T-cell (primary cell): ENCODE measurements around the gene METRNL. TPM values are rescaled to one million over a fixed set of nuclear protein-coding genes. Genes with fewer than 3 reads are reported as not detected.
"Not testable (repeated sequence)": the region's sequence is repeated elsewhere in the genome, so short reads cannot be mapped to it uniquely, and the experiment has no call there.

Experiments used
- ATAC-seq, 4 experiments: fragments of 200-7000 bp in 3 of 4; fragments of 150-1000 bp in 1 of 4; cut with Tn5 transposase; replicated peaks in 1 of 4; 1 replicate in 3 of 4; 2 replicates in 1 of 4; pipeline ENCODE4 v1.10.0; 2021; ENCODE audit warnings: moderate library complexity in 3 of 4, mild to moderate bottlenecking in 2 of 4, moderate number of reproducible peaks in 1 of 4
- CTCF ChIA-PET, 2 donors: fragments of 300-600 bp; sonication (Branson Sonifier 250); formaldehyde crosslinking; loops; one replicate each; lab custom pipeline; 2022; ENCODE audit warnings: antibody characterized with exemption in 2 of 2; lab: Charles Lee
- POLR2A ChIA-PET, 2 donors: fragments of 300-600 bp; sonication (Branson Sonifier 250); formaldehyde crosslinking; loops; one replicate each; lab custom pipeline; 2022; ENCODE audit warnings: antibody characterized with exemption in 2 of 2; lab: Charles Lee
- DNase-seq, 35 experiments: peaks; one replicate each; pipeline versions ENCODE4 v3.0.0 to v3.0.0-alpha.2; 2013 to 2023
- H3K27ac ChIP-seq: one replicate; pipeline ENCODE4 v1.5.1; 2013; ENCODE audit warnings: low read length
- H3K27me3 ChIP-seq, 2 experiments: replicated peaks in 1 of 2; 1 replicate in 1 of 2; 2 replicates in 1 of 2; pipeline versions ENCODE4 v1.6.1 to v1.7.0; 2013; ENCODE audit warnings: low read length in 1 of 2, mixed read lengths in 1 of 2; ENCODE audit not compliant: control insufficient read depth in 2 of 2, insufficient read depth in 2 of 2; ENCODE audit errors: extremely low read depth in 1 of 2
- H3K36me3 ChIP-seq, 2 donors: 1 replicate in 1 of 2; 2 replicates in 1 of 2; pipeline versions ENCODE4 v1.6.1 to v1.7.0; 2013; ENCODE audit warnings: low read length in 1 of 2; ENCODE audit not compliant: control insufficient read depth in 2 of 2, insufficient read depth in 1 of 2; ENCODE audit errors: extremely low read depth in 1 of 2
- H3K4me1 ChIP-seq, 2 experiments: 1 replicate in 1 of 2; 2 replicates in 1 of 2; pipeline versions ENCODE4 v1.6.1 to v1.7.0; 2013; ENCODE audit warnings: low read length in 2 of 2, mixed read lengths in 1 of 2; ENCODE audit not compliant: insufficient read depth in 2 of 2, control insufficient read depth in 1 of 2; ENCODE audit errors: extremely low read depth in 1 of 2
- H3K4me3 ChIP-seq, 2 donors: 1 replicate in 1 of 2; 2 replicates in 1 of 2; pipeline versions ENCODE4 v1.5.1 to v1.7.0; 2013; ENCODE audit warnings: mild to moderate bottlenecking in 2 of 2, low read length in 1 of 2, moderate library complexity in 1 of 2; ENCODE audit not compliant: control insufficient read depth in 1 of 2; ENCODE audit errors: extremely low read depth in 1 of 2
- H3K9me3 ChIP-seq: 2 replicates; pipeline ENCODE4 v1.7.0; 2013
- H3K27ac Mint-ChIP-seq, 2 donors: one replicate each; pipeline ENCODE4 v1.8.0; 2020 to 2021; ENCODE audit warnings: mild to moderate bottlenecking in 2 of 2, mixed read lengths in 2 of 2
- H3K27me3 Mint-ChIP-seq, 2 donors: one replicate each; pipeline ENCODE4 v1.8.0; 2021 to 2022; ENCODE audit warnings: mixed read lengths in 2 of 2
- H3K36me3 Mint-ChIP-seq: one replicate; pipeline ENCODE4 v1.8.0; 2021; ENCODE audit warnings: mixed read lengths
- H3K4me1 Mint-ChIP-seq, 3 donors: one replicate each; pipeline ENCODE4 v1.8.0; 2020 to 2022; ENCODE audit warnings: mixed read lengths in 3 of 3, mild to moderate bottlenecking in 1 of 3
- H3K4me3 Mint-ChIP-seq, 3 donors: one replicate each; pipeline ENCODE4 v1.8.0; 2020 to 2022; ENCODE audit warnings: mild to moderate bottlenecking in 3 of 3, mixed read lengths in 3 of 3, moderate library complexity in 3 of 3
- H3K9me3 Mint-ChIP-seq, 3 donors: one replicate each; pipeline ENCODE4 v1.8.0; 2020 to 2022; ENCODE audit warnings: mixed read lengths in 3 of 3
- WGBS: methylation state at CpG from one replicate; pipeline ENCODE4 v1.1.5; 2013; ENCODE audit warnings: missing lambda C conversion rate; ENCODE audit not compliant: insufficient coverage; 5-methylcytosine and 5-hydroxymethylcytosine counted together
- total RNA-seq, 35 experiments: library from RNA in 6 of 35; stranded (reverse) in 6 of 35; fragments of 120-200 nt in 1 of 35; gene quantifications; one replicate each; pipeline versions ENCODE4 v1.2.1 to v1.2.4 and lab custom pipeline; 2013 to 2026

METRNL gene
- total RNA-seq, 5 donors from 2014 or later (not counting 1 experiment from before 2014, with no cell fraction given), result 7.0 to 50.8 (median 11.9) TPM

DNA sequence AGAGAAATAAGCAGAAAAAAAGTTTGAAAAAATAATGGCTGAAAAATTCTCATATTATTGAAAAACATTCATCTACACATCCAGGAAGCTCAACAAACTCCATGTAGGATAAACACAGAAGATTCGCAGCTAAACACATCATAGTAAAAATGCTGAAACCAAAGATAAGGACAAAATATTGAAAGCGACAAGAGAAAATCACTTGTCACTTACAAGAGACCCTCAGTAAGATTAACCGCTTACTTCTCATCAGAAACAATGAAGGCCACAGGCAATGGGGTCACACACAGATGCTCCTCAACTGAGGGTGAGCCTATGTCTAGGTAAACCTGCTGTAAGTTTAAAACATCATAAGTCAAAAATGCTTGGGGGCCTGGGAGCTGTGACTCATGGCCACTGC, 38.1 kb upstream of the METRNL start:
- peaks cover 3 to 15% of the 10 kb centered on the region in 2 donors for H3K36me3 ChIP-seq
- DNase-seq, result no peak
- no peaks in the 10 kb centered on the region for H3K9me3 ChIP-seq
- no peak overlapping the region for H3K27ac Mint-ChIP-seq
- no peak overlapping the region for H3K27ac ChIP-seq
- no peaks in the 10 kb centered on the region for H3K27me3 Mint-ChIP-seq
- no peak overlapping the region for H3K4me3 Mint-ChIP-seq
- peaks cover 67% of the 10 kb centered on the region for H3K36me3 Mint-ChIP-seq
- ChIA-PET CTCF (no interaction called here), POLR2A (interaction anchor here in 1 of 2 donors (0.6 kb wide), 2 partner anchors 34 to 138 kb away, joined by 3 read pairs; no protein-coding TSS in a partner anchor)
- H3K4me1 Mint-ChIP-seq, result peaks cover 11 to 24% (median 14%) of the 10 kb centered on the region in 3 donors
- peaks cover 0 to 18% (median 11%) of the 10 kb centered on the region in 3 donors for H3K9me3 Mint-ChIP-seq
- H3K27me3 ChIP-seq, result no peaks in the 10 kb centered on the region
- H3K4me3 ChIP-seq, result no peak overlapping the region
- no peaks in the 10 kb centered on the region for H3K4me1 ChIP-seq
- no peak for ATAC-seq
- WGBS, result 100% methylated on average over 1 of the region's 3 CpGs

- no peaks in the 10 kb centered on the region for H3K27me3 ChIP-seq
- Mint-ChIP-seq H3K27ac (no peak overlapping the region), H3K4me1 (peaks cover 11 to 30% (median 19%) of the 10 kb centered on the region in 3 donors), H3K4me3 (no peak overlapping the region), H3K36me3 (peaks cover 58% of the 10 kb centered on the region), H3K27me3 (no peaks in the 10 kb centered on the region), H3K9me3 (peaks cover 0 to 18% (median 11%) of the 10 kb centered on the region in 3 donors)
- peaks cover 0 to 4% of the 10 kb centered on the region in 2 experiments for H3K4me1 ChIP-seq
- WGBS, result no CpG with 5 or more reads among the region's 8 CpGs
- H3K27ac ChIP-seq, result no peak overlapping the region
- H3K4me3 ChIP-seq, result no peak overlapping the region
- ChIA-PET POLR2A (no interaction called here), CTCF (interaction anchor here in 1 of 2 donors (0.6 kb wide), 1 partner anchor 18 kb away, joined by 3 read pairs; no protein-coding TSS in a partner anchor)
- no peak for DNase-seq
- H3K36me3 ChIP-seq, result peaks cover 0 to 11% of the 10 kb centered on the region in 2 donors
- no peaks in the 10 kb centered on the region for H3K9me3 ChIP-seq
- no peak for ATAC-seq
Measured at GRCh38 chr17:83042522-83043158, 36.8 kb upstream of the METRNL start.

- H3K4me3 Mint-ChIP-seq, CTCF ChIA-PET, H3K27me3 Mint-ChIP-seq, H3K4me3 ChIP-seq, POLR2A ChIA-PET, H3K27ac ChIP-seq, DNase-seq, H3K9me3 ChIP-seq, H3K27me3 ChIP-seq, ATAC-seq, H3K27ac Mint-ChIP-seq: not testable (repeated sequence)
- peaks cover 52% of the 10 kb centered on the region for H3K36me3 Mint-ChIP-seq
- peaks cover 0 to 18% (median 11%) of the 10 kb centered on the region in 3 donors for H3K9me3 Mint-ChIP-seq
- peaks cover 21 to 46% (median 35%) of the 10 kb centered on the region in 3 donors for H3K4me1 Mint-ChIP-seq
- 99% methylated on average over 14 of the region's 18 CpGs for WGBS
- Histone ChIP-seq H3K4me1 (peaks cover 0 to 15% of the 10 kb centered on the region in 2 experiments), H3K36me3 (peaks cover 0 to 11% of the 10 kb centered on the region in 2 donors)
Measured at GRCh38 chr17:83044479-83044878, 34.9 kb upstream of the METRNL start.

- ChIA-PET CTCF (no interaction called here), POLR2A (no interaction called here)
- DNase-seq, result no peak
- H3K36me3 ChIP-seq, result peaks cover 0 to 3% of the 10 kb centered on the region in 2 donors
- Mint-ChIP-seq H3K4me3 (no peak overlapping the region), H3K36me3 (peaks cover 36% of the 10 kb centered on the region), H3K9me3 (peaks cover 0 to 10% (median 6%) of the 10 kb centered on the region in 3 donors), H3K27me3 (no peaks in the 10 kb centered on the region), H3K4me1 (peaks cover 27 to 58% (median 43%) of the 10 kb centered on the region in 3 donors), H3K27ac (peak overlapping the region in 1 of 2 donors; percentile 18)
- no peak overlapping the region for H3K27ac ChIP-seq
- H3K4me3 ChIP-seq, result peak overlapping the region in 1 of 2 donors; percentile 23
- WGBS, result 100% methylated on average over 10 of the region's 12 CpGs
- ATAC-seq, result no peak
- H3K27me3 ChIP-seq, result no peaks in the 10 kb centered on the region
- H3K4me1 ChIP-seq, result peaks cover 2 to 21% of the 10 kb centered on the region in 2 experiments
- no peaks in the 10 kb centered on the region for H3K9me3 ChIP-seq
Measured at GRCh38 chr17:83046448-83047181, 32.8 kb upstream of the METRNL start.

DNA sequence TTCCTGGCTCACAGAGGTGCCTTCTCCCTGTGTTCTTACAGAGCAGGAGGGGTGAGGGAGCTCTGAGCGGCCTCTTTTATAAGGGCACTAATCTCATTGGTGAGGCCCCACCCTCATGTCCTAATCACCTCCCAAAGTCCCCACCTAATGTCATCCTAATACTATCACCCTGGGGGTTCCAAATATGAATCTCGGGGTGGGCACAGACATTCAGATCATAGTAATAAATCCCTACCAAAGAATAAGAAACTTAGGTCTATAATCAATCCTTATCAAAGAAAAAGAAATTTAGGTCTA, 32.3 kb upstream of the METRNL start:
- no peak overlapping the region for H3K27ac Mint-ChIP-seq
- no CpG with 5 or more reads among the region's 2 CpGs for WGBS

GRCh38 chr17:83047818-83048475, 31.5 kb upstream of the METRNL start:
- POLR2A ChIA-PET, result interaction anchor here in 1 of 2 donors (0.7 to 0.9 kb wide), 2 partner anchors 70 to 184 kb away, joined by 3 to 7 read pairs; no protein-coding TSS in a partner anchor
- peaks cover 6 to 31% of the 10 kb centered on the region in 2 experiments for H3K4me1 ChIP-seq
- H3K9me3 ChIP-seq, CTCF ChIA-PET, H3K9me3 Mint-ChIP-seq, H3K27me3 Mint-ChIP-seq, ATAC-seq, H3K36me3 ChIP-seq, DNase-seq, H3K27me3 ChIP-seq: not testable (repeated sequence)
- H3K27ac Mint-ChIP-seq, result peak overlapping the region; percentile 93 to 98
- H3K4me1 Mint-ChIP-seq, result peaks cover 27 to 55% (median 46%) of the 10 kb centered on the region in 3 donors
- H3K4me3 Mint-ChIP-seq, result peak overlapping the region; percentile 80 to 91 (median 81)
- H3K36me3 Mint-ChIP-seq, result peaks cover 23% of the 10 kb centered on the region
- H3K27ac ChIP-seq, result peak overlapping the region; percentile 78
- 89% methylated on average over 4 of the region's 12 CpGs for WGBS
- peak overlapping the region; percentile 3 to 36 for H3K4me3 ChIP-seq

More for the DNA sequence above, 32.3 kb upstream of the METRNL start:
- H3K4me3 ChIP-seq, result no peak overlapping the region
- ATAC-seq, result no peak
- peaks cover 0 to 8% (median 4%) of the 10 kb centered on the region in 3 donors for H3K9me3 Mint-ChIP-seq
- no peaks in the 10 kb centered on the region for H3K36me3 ChIP-seq
- H3K4me1 Mint-ChIP-seq, result peaks cover 27 to 61% (median 46%) of the 10 kb centered on the region in 3 donors
- H3K27ac ChIP-seq, result no peak overlapping the region
- H3K27me3 ChIP-seq, result no peaks in the 10 kb centered on the region
- H3K4me1 ChIP-seq, result peaks cover 4 to 24% of the 10 kb centered on the region in 2 experiments
- H3K4me3 Mint-ChIP-seq, result no peak overlapping the region
- H3K27me3 Mint-ChIP-seq, result no peaks in the 10 kb centered on the region
- H3K9me3 ChIP-seq, result no peaks in the 10 kb centered on the region
- H3K36me3 Mint-ChIP-seq, result peaks cover 31% of the 10 kb centered on the region
- ChIA-PET POLR2A (no interaction called here), CTCF (no interaction called here)
- DNase-seq, result no peak
